ENCODE measurements around the gene LRRC3. TPM values are rescaled to one million over a fixed set of nuclear protein-coding genes. Genes with fewer than 3 reads are reported as not detected.

LRRC3 gene
- total and polyA plus RNA-seq, 5 donors from 2014 or later = 0.15 to 1.6 (median 0.39) TPM

GRCh38 chr21:44425895-44426662 lies 29.2 kb upstream of the LRRC3 start:
- no peak for DNase-seq
- no peaks in the 10 kb centered on the region for H3K27me3 Mint-ChIP-seq
- Histone ChIP-seq H3K9me3 (ENCODE audit: control insufficient read depth in 2 of 2, low read length in 2 of 2) (peaks cover 11 to 13% of the 10 kb centered on the region in 2 experiments), H3K36me3 (ENCODE audit: control insufficient read depth, insufficient read depth, low read length) (no peaks in the 10 kb centered on the region), H3K4me1 (ENCODE audit: control insufficient read depth, insufficient read depth, low read length, poor library complexity, severe bottlenecking) (no peaks in the 10 kb centered on the region), H3K4me3 (ENCODE audit: low read depth, low read length) (no peak overlapping the region), H3K27ac (ENCODE audit: insufficient read depth, low read length, poor library complexity, severe bottlenecking) (no peak overlapping the region), H3K27me3 (ENCODE audit: control insufficient read depth, insufficient read depth, low read length) (no peaks in the 10 kb centered on the region)
- peaks cover 0 to 2% (median 0%) of the 10 kb centered on the region in 4 donors for H3K4me1 Mint-ChIP-seq
- no peak overlapping the region for H3K4me3 Mint-ChIP-seq
- no peak for ATAC-seq (ENCODE audit: low read depth in 2 of 2)
- H3K36me3 Mint-ChIP-seq = no peaks in the 10 kb centered on the region
- H3K27ac Mint-ChIP-seq = no peak overlapping the region
- H3K9me3 Mint-ChIP-seq = peaks cover 0 to 10% (median 6%) of the 10 kb centered on the region in 7 donors

GRCh38 chr21:44426663-44427191 lies 28.6 kb upstream of the LRRC3 start:
- H3K27ac ChIP-seq (ENCODE audit: insufficient read depth, low read length, poor library complexity, severe bottlenecking) = no peak overlapping the region
- ATAC-seq (ENCODE audit: low read depth in 2 of 2) (no peak), DNase-seq (no peak)
- H3K4me1 Mint-ChIP-seq = peaks cover 0 to 2% (median 0%) of the 10 kb centered on the region in 4 donors
- H3K4me3 ChIP-seq (ENCODE audit: low read depth, low read length) = no peak overlapping the region
- H3K9me3 Mint-ChIP-seq = peaks cover 0 to 14% (median 6%) of the 10 kb centered on the region in 7 donors
- no peaks in the 10 kb centered on the region for H3K4me1 ChIP-seq (ENCODE audit: control insufficient read depth, insufficient read depth, low read length, poor library complexity, severe bottlenecking)
- no peaks in the 10 kb centered on the region for H3K36me3 Mint-ChIP-seq
- H3K27ac Mint-ChIP-seq = no peak overlapping the region
- H3K4me3 Mint-ChIP-seq = no peak overlapping the region
- no peaks in the 10 kb centered on the region for H3K27me3 Mint-ChIP-seq
- peaks cover 11 to 15% of the 10 kb centered on the region in 2 experiments for H3K9me3 ChIP-seq (ENCODE audit: control insufficient read depth in 2 of 2, low read length in 2 of 2)
- no peaks in the 10 kb centered on the region for H3K36me3 ChIP-seq (ENCODE audit: control insufficient read depth, insufficient read depth, low read length)
- H3K27me3 ChIP-seq (ENCODE audit: control insufficient read depth, insufficient read depth, low read length) = no peaks in the 10 kb centered on the region

GRCh38 chr21:44427241-44428120 lies 27.8 kb upstream of the LRRC3 start:
- Mint-ChIP-seq H3K9me3 (peaks cover 0 to 18% (median 8%) of the 10 kb centered on the region in 7 donors), H3K36me3 (peaks cover 3% of the 10 kb centered on the region), H3K27ac (peak overlapping the region in 1 of 3 donors; percentile 38), H3K27me3 (no peaks in the 10 kb centered on the region), H3K4me3 (no peak overlapping the region), H3K4me1 (peaks cover 0 to 2% (median 0%) of the 10 kb centered on the region in 4 donors)
- H3K4me1 ChIP-seq (ENCODE audit: control insufficient read depth, insufficient read depth, low read length, poor library complexity, severe bottlenecking) = no peaks in the 10 kb centered on the region
- DNase-seq (peak in 1 of 3 donors; percentile 6), ATAC-seq (ENCODE audit: low read depth in 2 of 2) (no peak)
- no peaks in the 10 kb centered on the region for H3K36me3 ChIP-seq (ENCODE audit: control insufficient read depth, insufficient read depth, low read length)
- H3K27ac ChIP-seq (ENCODE audit: insufficient read depth, low read length, poor library complexity, severe bottlenecking) = no peak overlapping the region
- no peak overlapping the region for H3K4me3 ChIP-seq (ENCODE audit: low read depth, low read length)
- H3K27me3 ChIP-seq (ENCODE audit: control insufficient read depth, insufficient read depth, low read length) = no peaks in the 10 kb centered on the region
- H3K9me3 ChIP-seq (ENCODE audit: control insufficient read depth in 2 of 2, low read length in 2 of 2) = peaks cover 11 to 15% of the 10 kb centered on the region in 2 experiments

- no peaks in the 10 kb centered on the region for H3K27me3 Mint-ChIP-seq
- Histone ChIP-seq H3K4me3 (ENCODE audit: low read depth, low read length) (no peak overlapping the region), H3K36me3 (ENCODE audit: control insufficient read depth, insufficient read depth, low read length) (no peaks in the 10 kb centered on the region), H3K4me1 (ENCODE audit: control insufficient read depth, insufficient read depth, low read length, poor library complexity, severe bottlenecking) (no peaks in the 10 kb centered on the region), H3K27me3 (ENCODE audit: control insufficient read depth, insufficient read depth, low read length) (no peaks in the 10 kb centered on the region), H3K9me3 (ENCODE audit: control insufficient read depth in 2 of 2, low read length in 2 of 2) (peaks cover 11 to 15% of the 10 kb centered on the region in 2 experiments), H3K27ac (ENCODE audit: insufficient read depth, low read length, poor library complexity, severe bottlenecking) (no peak overlapping the region)
- no peak overlapping the region for H3K4me3 Mint-ChIP-seq
- H3K27ac Mint-ChIP-seq = no peak overlapping the region
- peaks cover 3% of the 10 kb centered on the region for H3K36me3 Mint-ChIP-seq
- DNase-seq (peak; percentile 23 to 60 (median 42)), ATAC-seq (ENCODE audit: low read depth in 2 of 2) (peak in 1 of 2 donors; percentile 34)
- H3K4me1 Mint-ChIP-seq = peaks cover 0 to 2% (median 0%) of the 10 kb centered on the region in 4 donors
- H3K9me3 Mint-ChIP-seq = peaks cover 0 to 18% (median 8%) of the 10 kb centered on the region in 7 donors
Measured at GRCh38 chr21:44428281-44428960, 26.9 kb upstream of the LRRC3 start.

DNA sequence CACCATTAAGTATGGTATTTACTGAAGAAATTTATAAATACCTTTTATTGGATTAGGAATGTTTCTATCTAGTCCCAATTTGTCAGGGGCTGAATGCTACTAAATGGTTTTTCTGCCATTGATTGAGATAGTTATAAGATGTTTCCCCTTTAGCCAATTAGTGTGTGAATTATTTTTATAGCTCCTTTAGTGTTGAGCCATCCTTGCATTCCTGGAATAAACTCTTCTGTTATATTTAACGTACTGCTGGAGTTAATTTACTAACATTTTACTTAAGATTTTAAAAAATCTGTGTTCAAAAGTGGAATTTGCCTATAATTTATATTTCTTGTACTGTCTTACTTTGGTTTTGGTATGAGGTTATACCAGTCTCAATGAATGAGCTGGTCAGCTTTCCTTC lies 25.4 kb upstream of the LRRC3 start:
- DNase-seq = no peak
- H3K4me1 Mint-ChIP-seq = peaks cover 0 to 2% (median 0%) of the 10 kb centered on the region in 4 donors
- ATAC-seq (ENCODE audit: low read depth in 2 of 2) = no peak
- H3K36me3 Mint-ChIP-seq = peaks cover 3% of the 10 kb centered on the region
- Histone ChIP-seq H3K36me3 (ENCODE audit: control insufficient read depth, insufficient read depth, low read length) (no peaks in the 10 kb centered on the region), H3K9me3 (ENCODE audit: control insufficient read depth in 2 of 2, low read length in 2 of 2) (peaks cover 11 to 15% of the 10 kb centered on the region in 2 experiments), H3K4me1 (ENCODE audit: control insufficient read depth, insufficient read depth, low read length, poor library complexity, severe bottlenecking) (no peaks in the 10 kb centered on the region), H3K4me3 (ENCODE audit: low read depth, low read length) (no peak overlapping the region), H3K27ac (ENCODE audit: insufficient read depth, low read length, poor library complexity, severe bottlenecking) (no peak overlapping the region), H3K27me3 (ENCODE audit: control insufficient read depth, insufficient read depth, low read length) (no peaks in the 10 kb centered on the region)
- no peaks in the 10 kb centered on the region for H3K27me3 Mint-ChIP-seq
- H3K4me3 Mint-ChIP-seq = no peak overlapping the region
- H3K27ac Mint-ChIP-seq = no peak overlapping the region
- H3K9me3 Mint-ChIP-seq = peaks cover 0 to 18% (median 10%) of the 10 kb centered on the region in 7 donors

DNA sequence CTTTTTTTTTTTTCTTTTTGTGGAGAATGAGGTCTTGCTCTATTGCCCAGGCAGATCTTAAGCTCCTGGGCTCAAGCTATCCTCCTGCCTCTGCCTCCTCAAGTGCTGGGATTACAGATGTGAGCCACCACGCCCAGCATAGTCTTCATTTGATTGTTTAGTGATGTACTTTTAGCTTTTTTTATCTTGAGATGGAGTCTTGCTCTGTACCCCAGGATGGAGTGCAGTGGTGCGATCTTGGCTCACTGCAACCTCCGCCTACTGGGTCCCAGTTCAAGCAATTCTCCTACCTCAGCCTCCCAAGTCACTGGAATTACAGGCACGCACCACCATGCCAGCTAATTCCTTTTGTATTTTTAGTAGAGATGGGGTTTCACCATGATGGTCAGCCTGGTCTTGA lies 24.0 kb upstream of the LRRC3 start:
- Histone ChIP-seq H3K9me3 (ENCODE audit: control insufficient read depth in 2 of 2, low read length in 2 of 2) (peaks cover 11 to 15% of the 10 kb centered on the region in 2 experiments), H3K27me3 (ENCODE audit: control insufficient read depth, insufficient read depth, low read length) (no peaks in the 10 kb centered on the region), H3K27ac (ENCODE audit: insufficient read depth, low read length, poor library complexity, severe bottlenecking) (no peak overlapping the region), H3K4me3 (ENCODE audit: low read depth, low read length) (no peak overlapping the region), H3K4me1 (ENCODE audit: control insufficient read depth, insufficient read depth, low read length, poor library complexity, severe bottlenecking) (no peaks in the 10 kb centered on the region), H3K36me3 (ENCODE audit: control insufficient read depth, insufficient read depth, low read length) (no peaks in the 10 kb centered on the region)
- Mint-ChIP-seq H3K4me3 (no peak overlapping the region), H3K9me3 (peaks cover 0 to 18% (median 10%) of the 10 kb centered on the region in 7 donors), H3K36me3 (peaks cover 3% of the 10 kb centered on the region), H3K4me1 (peaks cover 0 to 2% (median 0%) of the 10 kb centered on the region in 4 donors), H3K27ac (no peak overlapping the region), H3K27me3 (no peaks in the 10 kb centered on the region)
- ATAC-seq (ENCODE audit: low read depth in 2 of 2) (no peak), DNase-seq (no peak)
